HG03064 (cell line): ENCODE results near the gene KCNJ4.
"Not testable (repeated sequence)": the region's sequence is repeated elsewhere in the genome, so short reads cannot be mapped to it uniquely, and the experiment has no call there.

Experiments used
- ATAC-seq: cut with Tn5 transposase; IDR thresholded peaks from one replicate; pipeline ENCODE4 v1.9.1; 2021; ENCODE audit warnings: low read depth; ENCODE audit not compliant: unreplicated experiment

KCNJ4 gene

GRCh38 chr22:38416621-38417251, 38.3 kb downstream of the KCNJ4 start:
- no peak for ATAC-seq

GRCh38 chr22:38415561-38416321, 39.3 kb downstream of the KCNJ4 start:
- ATAC-seq = no peak

GRCh38 chr22:38415046-38415445, 40.0 kb downstream of the KCNJ4 start:
- no peak for ATAC-seq

- ATAC-seq = no peak
Observed at GRCh38 chr22:38414009-38414395, 41.0 kb downstream of the KCNJ4 start.

GRCh38 chr22:38413085-38414008, 41.7 kb downstream of the KCNJ4 start:
- no peak for ATAC-seq

- ATAC-seq = no peak
Observed at GRCh38 chr22:38412435-38413084, 42.4 kb downstream of the KCNJ4 start.

- no peak for ATAC-seq
Observed at GRCh38 chr22:38411016-38411415, 44.0 kb downstream of the KCNJ4 start.

- not testable (repeated sequence) for ATAC-seq
Observed at GRCh38 chr22:38409916-38410315, 45.1 kb downstream of the KCNJ4 start.

- ATAC-seq = no peak
Observed at GRCh38 chr22:38406617-38407016, 48.4 kb downstream of the KCNJ4 start.

- no peak for ATAC-seq
Observed at GRCh38 chr22:38404419-38404818, 50.6 kb downstream of the KCNJ4 start.

GRCh38 chr22:38403812-38404211, 51.2 kb downstream of the KCNJ4 start:
- no peak for ATAC-seq

- no peak for ATAC-seq
Observed at GRCh38 chr22:38402204-38402603, 52.8 kb downstream of the KCNJ4 start.

- no peak for ATAC-seq
Observed at GRCh38 chr22:38401336-38402084, 53.5 kb downstream of the KCNJ4 start.

- ATAC-seq = not testable (repeated sequence)
Observed at GRCh38 chr22:38400256-38400655, 54.7 kb downstream of the KCNJ4 start.

GRCh38 chr22:38398609-38399461, 56.2 kb downstream of the KCNJ4 start:
- ATAC-seq = peak; percentile 49

- ATAC-seq = peak; percentile 27
Observed at GRCh38 chr22:38398181-38398608, 56.8 kb downstream of the KCNJ4 start.

GRCh38 chr22:38397189-38398085, 57.6 kb downstream of the KCNJ4 start:
- no peak for ATAC-seq
